GM19467 (cell line): ENCODE measurements around the gene ILF2.
A peak's percentile ranks its signal among the peaks of the same experiment; 100 is the strongest.
"Not testable (repeated sequence)": the region's sequence is repeated elsewhere in the genome, so short reads cannot be mapped to it uniquely, and the experiment has no call there.

Source experiments
- ATAC-seq: cut with Tn5 transposase; IDR thresholded peaks from one replicate; pipeline ENCODE4 v1.9.1; 2021; ENCODE audit warnings: mild to moderate bottlenecking, moderate library complexity; ENCODE audit not compliant: unreplicated experiment

Gene ILF2

DNA sequence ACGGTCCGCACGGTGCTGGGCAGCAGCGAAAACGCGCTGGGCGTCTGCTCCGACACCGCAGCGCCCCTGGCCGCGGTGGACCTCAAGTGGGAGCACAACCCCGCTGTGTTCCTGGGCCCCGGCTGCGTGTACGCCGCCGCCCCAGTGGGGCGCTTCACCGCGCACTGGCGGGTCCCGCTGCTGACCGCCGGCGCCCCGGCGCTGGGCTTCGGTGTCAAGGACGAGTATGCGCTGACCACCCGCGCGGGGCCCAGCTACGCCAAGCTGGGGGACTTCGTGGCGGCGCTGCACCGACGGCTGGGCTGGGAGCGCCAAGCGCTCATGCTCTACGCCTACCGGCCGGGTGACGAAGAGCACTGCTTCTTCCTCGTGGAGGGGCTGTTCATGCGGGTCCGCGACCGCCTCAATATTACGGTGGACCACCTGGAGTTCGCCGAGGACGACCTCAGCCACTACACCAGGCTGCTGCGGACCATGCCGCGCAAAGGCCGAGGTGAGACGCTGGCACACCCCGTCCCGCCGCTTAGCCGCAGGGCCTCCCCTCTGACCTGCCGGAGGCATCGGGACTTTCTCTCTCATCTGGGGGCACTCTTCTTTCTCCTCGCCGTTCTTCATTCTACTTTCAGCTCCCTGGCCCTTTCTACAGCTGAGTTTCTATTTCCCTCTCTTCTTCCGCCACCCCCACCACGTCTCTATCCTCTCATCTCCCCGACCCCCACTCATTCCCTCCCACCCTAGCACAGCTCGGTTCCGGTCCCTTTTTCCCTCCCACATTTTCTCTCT is 8.7 kb upstream of the ILF2 start:
- ATAC-seq = no peak

DNA sequence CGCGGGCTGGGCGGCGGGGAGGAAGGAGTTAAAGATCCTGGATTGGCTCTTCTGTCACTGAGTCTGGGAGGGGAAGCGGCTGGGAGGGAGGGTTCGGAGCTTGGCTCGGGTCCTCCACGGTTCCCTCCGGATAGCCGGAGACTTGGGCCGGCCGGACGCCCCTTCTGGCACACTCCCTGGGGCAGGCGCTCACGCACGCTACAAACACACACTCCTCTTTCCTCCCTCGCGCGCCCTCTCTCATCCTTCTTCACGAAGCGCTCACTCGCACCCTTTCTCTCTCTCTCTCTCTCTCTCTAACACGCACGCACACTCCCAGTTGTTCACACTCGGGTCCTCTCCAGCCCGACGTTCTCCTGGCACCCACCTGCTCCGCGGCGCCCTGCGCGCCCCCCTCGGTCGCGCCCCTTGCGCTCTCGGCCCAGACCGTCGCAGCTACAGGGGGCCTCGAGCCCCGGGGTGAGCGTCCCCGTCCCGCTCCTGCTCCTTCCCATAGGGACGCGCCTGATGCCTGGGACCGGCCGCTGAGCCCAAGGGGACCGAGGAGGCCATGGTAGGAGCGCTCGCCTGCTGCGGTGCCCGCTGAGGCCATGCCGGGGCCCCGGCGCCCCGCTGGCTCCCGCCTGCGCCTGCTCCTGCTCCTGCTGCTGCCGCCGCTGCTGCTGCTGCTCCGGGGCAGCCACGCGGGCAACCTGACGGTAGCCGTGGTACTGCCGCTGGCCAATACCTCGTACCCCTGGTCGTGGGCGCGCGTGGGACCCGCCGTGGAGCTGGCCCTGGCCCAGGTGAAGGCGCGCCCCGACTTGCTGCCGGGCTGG is 7.9 kb upstream of the ILF2 start, which contains the start of gene NPR1:
Gene NPR1 (plus strand): TSS at position 170 of the 818 bp plus-strand sequence. CDS start 421 bp downstream, at position 591.
- no peak for ATAC-seq

DNA sequence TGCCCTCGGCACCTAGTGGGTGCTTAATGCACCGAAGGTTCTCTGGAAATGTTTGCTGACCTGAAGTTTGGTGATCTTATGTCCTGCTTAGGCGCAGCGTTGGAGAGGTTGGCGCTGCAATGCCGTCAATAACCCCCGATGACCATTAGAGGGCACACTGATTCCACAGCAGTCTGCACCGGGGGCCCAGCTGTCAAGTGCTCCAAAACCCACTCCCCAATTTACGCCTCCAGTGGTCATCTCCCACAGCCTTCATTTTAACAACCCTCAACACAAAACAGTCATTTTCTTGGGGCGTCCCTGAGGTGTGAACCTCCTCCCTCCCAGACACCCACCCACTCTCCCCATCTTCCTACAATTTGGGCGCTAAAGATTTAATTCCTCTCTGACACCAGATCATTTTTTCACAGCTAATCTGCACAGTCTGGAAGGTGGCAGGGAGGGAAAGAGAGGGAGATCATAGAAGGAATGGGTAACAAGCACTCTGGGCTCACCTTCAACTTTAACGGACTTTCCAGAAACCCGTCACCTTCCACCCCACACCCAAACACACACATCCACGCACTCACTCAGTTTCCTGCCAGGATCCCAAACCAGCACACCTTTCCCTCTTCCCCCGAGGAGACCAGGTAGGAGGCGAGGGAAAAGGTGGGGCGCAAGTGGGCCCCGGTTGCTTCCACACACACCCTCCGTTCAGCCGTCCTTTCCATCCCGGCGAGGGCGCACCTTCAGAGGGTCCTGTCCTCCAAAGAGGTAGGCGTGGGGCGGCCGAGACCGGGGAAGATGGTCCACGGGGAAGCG is 7.1 kb upstream of the ILF2 start:
- ATAC-seq = no peak

DNA sequence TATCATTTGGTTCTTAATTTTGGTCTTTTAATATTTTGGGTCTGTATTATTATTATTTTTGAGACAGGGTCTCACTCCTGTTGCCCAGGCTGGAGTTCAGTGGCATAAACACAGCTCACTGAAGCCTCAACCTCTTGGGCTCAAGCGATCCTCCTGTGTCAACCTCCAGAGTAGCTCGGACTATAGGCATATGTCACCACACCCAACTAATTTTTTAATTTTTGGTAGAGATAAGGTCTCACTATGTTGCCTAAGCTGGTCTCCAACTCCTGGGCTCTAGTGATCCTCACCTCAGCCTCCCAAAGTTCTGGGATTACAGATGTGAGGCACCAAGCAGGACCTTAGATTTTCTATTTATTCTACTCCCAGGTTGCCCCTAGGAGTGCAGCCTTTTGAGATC is 2.7 kb upstream of the ILF2 start:
- no peak for ATAC-seq

DNA sequence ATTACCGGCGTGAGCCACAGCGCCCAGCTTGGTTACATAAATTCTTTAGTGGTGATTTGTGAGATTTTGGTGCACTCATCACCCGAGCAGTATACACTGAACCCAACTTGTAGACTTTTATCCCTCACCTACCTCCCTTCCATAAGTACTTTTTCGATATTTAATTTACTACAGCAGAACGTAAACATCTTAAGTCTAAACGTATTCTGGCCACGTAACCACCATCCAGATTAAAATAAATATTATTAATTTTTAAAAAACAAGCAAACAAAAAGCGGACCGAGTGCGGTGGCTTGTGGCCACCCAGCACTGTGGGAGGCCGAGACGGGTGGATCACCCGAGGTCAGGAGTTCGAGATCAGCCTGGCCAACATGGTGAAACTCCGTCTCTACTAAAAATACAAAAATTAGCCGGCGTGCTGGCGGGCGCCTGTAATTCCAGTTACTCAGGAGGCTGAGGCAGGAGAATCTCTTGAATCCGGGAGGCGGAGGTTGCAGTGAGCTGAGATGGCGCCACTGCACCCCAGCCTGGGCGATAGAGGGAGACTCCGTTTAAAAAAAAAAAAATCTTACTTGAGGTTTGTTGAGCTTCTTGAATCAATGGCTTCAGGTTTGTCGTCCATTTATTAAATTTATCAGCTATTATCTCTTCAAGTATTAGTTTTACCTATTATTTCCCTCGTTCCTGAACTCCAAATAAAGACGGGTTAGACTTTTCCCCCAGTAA is 998 bp upstream of the ILF2 start:
- peak; percentile 5 for ATAC-seq

DNA sequence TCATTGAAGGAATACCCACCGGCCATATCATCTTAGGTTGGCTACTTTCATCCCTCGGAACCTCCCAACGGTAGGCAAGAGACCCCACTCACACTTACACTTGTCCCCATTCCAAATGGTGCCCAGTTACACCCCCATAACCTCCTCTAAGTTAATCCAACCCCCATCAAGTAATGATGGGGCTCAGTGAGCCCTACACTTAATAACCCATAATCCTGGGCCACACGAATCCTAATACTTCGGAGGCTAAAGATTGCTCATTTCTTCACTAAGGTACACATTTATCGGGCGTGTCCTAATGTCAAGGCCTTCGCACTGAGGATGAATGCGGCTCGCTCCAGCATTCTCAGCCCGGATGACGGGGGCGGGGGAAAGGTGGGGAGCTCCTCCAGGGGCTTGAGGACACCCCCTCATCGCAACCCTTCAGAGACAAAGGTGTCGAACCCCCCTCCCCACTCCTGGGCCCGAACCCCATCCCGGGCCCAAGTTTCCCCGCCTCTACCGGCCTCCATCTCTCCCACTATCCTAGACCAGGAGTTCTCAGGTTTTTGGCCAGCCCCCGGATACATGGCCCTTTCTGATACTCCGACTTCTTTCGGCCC is 435 bp downstream of the ILF2 start:
- no peak for ATAC-seq

DNA sequence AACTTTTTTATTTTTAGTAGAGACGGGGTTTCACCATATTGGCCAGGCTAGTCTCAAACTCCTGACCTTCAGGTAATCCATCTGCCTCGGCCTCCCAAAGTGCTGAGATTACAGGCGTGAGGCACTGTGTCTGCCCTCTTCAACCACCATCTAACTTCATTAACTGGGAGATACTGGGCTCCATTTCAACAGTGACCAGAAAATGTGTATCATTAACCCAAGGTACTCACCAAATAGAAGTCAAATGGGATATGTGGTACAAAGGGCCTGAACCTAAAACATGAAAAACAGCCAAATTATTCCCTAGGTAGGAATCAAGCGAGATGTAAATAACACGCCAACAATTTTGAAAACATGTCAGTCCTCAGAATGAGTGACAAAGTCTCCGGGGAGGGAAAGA is 1.2 kb downstream of the ILF2 start:
- ATAC-seq = no peak

DNA sequence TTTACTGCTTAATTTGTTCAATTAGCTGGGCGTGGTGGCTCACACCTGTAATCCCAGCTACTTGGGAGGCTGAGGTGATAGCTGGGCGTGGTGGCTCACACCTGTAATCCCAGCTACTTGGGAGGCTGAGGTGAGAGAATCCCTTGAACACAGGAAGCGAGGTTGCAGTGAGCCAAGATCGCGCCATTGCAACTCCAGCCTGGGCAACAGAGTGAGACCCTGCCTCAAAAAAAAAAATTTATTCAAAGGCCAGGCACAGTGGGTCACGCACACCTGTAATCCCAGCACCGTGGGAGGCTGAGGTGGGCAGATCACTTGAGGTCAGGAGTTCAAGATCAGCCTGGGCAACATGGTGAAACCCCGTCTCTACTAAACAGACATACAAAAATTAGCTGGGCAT is 2.1 kb downstream of the ILF2 start:
- not testable (repeated sequence) for ATAC-seq

DNA sequence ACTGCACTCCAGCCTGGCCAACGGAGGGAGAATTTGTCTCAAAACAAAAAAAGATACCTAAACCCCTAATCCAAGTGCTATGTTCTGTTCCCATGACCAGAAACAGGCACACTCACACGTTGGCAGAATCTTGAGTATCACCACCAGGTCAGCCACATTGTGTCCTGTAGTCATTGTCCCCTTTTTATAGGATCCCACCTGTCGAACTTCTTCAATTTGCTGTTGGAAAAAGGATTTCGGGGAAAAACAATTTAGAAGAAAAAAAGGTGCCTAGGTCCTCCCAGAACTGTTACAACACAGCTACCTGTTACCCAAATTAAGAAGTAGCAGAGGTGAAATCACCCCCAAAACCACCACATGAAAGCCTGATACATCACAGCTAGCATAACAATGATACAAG is 3.4 kb downstream of the ILF2 start:
- ATAC-seq = no peak

DNA sequence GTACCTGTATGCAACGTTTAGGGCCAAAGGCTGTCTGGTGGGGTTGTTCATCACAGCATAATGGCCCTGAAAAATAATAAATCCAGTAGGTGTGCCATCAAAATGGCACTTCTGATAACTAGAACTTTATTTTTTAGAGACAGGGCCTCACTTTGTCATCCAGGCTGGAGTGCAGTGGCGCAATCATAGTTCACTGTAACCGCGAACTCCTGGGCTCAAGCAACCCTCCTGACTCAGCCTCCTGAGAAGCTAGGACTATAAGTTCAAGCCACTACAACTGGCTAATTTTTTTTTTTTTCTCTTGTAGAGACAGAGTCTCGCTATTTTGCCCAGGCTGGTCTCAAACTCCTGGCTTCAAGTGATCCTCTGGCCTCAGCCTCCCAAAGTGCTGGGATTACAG is 7.6 kb downstream of the ILF2 start:
- ATAC-seq = no peak

DNA sequence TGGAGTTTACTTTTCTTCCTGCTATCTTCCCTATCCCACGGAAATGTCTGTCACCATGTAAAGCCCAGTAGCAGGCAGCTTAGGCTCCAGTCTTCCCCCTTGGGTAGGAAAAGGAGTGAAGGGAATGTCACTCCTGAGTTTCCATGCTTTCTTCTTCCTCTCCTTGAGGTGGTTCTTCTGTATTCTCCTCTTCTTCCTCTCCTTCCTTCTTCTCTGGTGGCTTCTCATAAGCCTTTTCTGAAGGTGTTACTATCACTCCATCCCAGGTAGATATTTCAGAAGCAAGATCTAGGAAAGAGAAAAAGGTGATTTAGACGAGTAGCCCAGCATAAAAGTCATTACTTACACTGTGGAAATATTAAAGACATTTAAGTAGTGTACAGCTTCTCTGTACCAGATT is 8.5 kb downstream of the ILF2 start:
- no peak for ATAC-seq

DNA sequence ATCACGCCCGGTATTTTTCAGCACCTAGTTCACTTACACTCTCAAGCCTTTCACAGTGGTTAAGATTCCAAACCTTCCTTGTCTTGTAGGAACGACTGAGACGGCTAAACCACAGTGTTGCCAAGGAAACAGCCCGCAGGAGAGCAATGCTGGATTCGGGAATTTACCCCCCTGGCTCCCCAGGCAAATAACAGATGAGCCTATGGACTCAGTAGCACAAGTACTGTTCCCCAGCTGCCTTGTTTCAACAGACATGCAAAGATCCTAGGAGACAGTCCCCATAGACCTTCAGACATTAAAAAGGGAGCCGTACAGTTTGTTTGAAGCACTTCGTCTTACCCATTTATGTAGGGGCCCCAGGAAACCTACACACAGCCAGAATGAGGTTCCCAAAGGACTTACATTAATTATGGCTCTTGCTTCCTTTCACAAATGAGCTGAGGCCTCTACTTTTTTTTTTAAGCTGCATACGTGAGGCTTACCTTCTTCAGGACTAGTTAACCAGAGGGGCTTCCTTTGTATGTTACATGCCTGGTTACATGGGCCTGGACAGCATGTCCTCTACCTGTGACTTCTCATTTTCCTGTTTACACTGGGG is 9.6 kb downstream of the ILF2 start:
- ATAC-seq = no peak

DNA sequence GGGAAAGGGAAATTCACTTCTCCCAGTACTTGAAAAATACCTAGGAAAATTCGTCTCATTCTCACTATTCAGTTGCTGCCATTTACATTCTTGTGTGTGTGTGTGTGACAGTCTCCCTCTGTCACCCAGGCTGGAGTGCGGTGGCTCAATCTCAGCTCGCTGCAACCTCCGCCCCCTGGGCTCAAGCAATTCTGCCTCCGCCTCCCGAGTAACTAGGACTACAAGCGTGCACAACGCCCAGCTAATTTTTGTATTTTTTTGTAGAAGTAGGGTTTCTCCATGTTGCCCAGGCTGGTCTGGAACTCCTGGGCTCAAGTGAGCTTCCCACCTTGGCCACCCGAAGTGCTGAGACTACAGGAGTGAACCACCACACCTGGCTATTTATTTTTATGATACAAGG is 11.1 kb downstream of the ILF2 start:
- no peak for ATAC-seq

DNA sequence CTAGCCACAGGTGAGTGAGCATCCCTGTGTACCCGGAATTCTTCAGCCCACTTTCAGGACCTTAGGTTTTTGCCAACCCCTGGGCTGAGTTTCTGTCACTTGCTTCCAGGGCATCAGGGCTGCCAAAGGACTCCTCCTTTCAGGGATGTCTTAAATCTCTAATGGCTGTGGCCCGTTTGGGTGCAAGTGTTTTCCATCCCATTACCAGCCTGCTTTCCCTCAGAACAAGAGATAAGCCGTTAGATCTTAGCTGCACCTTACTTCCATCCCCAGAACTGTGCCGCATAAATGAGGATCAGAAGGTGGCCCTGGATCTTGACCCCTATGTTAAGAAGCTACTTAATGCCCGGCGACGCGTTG is 11.6 kb downstream of the ILF2 start:
- no peak for ATAC-seq

DNA sequence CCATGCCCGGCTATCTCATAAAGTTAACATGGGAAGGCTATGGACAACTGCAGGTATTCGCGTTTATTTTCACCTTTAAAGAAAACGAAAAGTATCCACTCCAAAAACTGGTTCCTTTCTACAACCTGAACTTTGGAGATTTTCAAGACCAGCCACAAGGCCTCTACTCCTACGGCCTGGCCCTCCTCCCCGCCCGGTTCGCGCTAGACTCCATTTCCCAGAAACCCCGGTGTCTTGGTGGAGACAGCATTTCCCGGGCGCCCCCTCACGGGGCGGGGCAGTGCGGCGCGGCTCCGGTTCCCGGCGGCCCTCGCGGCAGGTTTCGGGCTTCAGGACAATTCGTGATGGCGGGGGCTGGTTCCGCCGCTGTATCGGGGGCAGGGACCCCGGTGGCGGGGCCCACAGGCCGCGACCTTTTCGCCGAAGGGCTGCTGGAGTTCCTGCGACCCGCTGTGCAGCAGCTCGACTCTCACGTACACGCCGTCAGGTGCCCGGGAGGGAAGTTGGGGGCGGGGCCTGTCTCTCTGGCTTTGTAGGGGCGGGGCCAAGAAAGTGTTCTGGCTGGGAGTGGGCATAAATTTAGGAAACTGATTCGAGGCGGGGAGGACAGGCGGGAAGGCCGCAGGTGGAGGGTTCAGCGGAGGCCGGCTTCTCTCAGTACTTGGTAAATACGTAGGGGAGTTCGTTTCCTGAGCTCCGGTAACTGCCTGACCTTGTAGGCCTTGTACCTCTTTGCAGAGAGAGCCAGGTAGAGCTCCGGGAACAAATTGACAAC is 12.2 kb downstream of the ILF2 start, which contains the start of gene SNAPIN:
Gene SNAPIN (plus strand): TSS at position 304 of the 775 bp plus-strand sequence. CDS start 41 bp downstream, at position 345.
- peak; percentile 86 for ATAC-seq

DNA sequence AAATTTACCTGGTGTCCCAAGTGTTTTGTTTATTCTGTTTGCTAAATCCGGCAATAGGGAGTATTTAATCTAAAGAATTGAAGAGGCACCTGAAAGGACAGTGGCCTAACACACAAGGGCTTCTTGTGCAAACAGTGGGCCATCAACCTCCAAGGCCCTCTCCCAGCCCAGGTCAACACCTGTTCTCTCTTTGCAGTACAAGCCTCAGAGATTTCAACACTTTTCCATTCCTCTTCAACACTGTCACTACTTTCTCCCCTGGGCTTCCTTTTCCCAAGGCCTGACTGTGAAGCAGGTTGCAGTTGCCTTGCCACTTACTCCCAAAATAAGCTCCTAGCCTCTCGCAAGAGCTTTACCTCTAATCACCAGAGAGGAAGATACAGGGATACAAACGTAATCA is 15.5 kb downstream of the ILF2 start:
- ATAC-seq = no peak

DNA sequence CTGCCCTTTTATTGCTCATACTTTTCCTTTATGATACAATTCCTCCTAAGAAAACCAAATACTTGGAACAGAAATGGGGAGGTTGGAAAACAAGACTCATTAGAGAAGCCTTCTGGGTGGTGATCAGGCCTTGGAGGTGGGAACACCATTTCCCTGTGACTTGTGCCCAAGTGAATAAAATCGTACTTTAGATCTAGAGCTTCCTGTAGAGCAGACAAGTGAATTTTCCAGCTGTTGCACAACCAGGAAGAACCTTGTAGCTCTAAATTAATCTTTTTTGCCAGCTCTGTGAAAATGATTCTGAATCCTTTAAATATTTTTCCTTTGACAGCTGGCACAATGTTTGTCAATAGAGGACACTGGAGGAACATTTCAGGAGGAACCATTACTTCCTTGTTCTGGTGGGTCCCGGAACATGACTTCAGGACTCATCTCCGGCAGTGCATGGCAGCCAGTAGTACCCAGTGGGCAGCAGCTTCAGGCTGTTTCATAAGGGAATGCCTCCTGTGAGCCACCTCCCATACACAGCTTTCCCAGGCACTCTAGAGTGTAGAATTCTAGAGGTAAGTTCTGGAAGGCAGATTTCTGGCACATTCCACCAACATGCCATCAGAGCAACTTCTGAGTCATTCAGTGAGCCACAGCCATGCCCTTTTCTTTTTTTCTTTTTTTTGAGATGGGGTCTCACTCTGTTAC is 17.8 kb downstream of the ILF2 start:
- ATAC-seq = no peak

DNA sequence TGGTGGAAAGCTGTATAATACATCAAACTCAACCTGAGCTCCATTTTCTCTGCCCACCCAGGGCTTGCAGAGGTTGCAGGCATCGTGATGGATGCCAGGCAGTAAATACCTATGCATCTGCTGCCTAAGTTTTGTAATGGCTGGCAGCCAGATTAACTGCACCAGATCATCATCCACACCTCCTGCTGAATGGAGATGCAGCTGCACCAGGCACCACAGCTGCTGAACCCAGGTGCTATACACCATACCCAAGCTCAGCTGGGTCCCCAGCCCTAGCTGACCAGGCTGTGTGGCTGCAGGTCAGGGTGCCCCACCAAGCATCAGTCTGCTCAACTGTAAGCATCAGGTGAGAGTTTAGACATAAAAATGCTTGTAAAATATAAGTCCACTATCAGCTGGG is 19.0 kb downstream of the ILF2 start:
- no peak for ATAC-seq

DNA sequence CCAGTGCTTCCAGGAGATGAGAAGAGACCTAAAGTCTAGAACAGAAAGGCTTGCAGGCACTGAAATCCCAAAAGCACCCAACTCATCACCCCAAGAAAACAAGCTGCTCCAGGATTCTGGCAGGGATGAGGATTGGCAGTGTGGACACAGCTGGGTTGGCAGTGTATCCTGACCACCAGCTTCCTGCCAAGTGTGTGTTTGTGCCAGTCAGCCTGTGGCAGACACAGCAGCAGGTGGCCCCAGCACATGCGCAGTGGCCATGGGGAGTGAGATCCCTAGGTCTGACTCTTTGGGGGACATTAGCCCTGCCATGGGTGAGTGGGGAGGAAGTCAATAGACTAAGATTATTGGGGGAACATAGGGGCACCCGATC is 20.9 kb downstream of the ILF2 start:
- no peak for ATAC-seq
